Choroid plexus epithelial cell (primary cell): Measurements from ENCODE around the gene SLC25A51.

Experiments
- DNase-seq: peaks from one replicate; pipeline ENCODE4 v3.0.0-alpha.2; 2010; ENCODE audit warnings: low read depth
- H3K4me3 ChIP-seq: 2 replicates; pipeline ENCODE4 v1.5.1; 2011; ENCODE audit warnings: low read depth, mild to moderate bottlenecking, control low read depth, low read length, moderate library complexity
- TF ChIP-seq, protein P1 (sequence below): conservative IDR thresholded peaks from 2 replicates; pipeline ENCODE4 v1.5.1; 2011; ENCODE audit warnings: low read depth, mild to moderate bottlenecking, control low read depth, inconsistent platforms, low read length, moderate library complexity

The SLC25A51 gene

DNA sequence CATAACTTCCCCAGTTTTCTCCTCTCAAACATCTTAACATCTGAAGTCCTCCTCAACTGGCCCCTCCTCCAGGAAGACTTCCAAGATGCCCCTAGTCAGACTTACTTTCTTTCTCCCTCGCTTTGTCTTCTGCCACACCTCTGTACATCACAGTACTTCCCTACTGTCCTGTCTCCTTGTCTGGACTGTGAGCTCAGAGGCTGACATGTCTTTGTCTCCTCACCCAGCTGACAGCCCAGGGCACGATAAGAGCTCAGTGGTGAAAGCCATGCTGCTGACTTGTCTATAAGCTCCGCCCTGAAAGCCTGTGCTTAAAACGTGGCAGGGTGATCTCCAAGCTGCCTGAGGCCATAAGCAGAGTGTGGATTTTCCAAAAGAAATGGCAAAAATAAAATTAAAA is 33.0 kb upstream of the SLC25A51 start:
- TF ChIP-seq, protein P1, sequence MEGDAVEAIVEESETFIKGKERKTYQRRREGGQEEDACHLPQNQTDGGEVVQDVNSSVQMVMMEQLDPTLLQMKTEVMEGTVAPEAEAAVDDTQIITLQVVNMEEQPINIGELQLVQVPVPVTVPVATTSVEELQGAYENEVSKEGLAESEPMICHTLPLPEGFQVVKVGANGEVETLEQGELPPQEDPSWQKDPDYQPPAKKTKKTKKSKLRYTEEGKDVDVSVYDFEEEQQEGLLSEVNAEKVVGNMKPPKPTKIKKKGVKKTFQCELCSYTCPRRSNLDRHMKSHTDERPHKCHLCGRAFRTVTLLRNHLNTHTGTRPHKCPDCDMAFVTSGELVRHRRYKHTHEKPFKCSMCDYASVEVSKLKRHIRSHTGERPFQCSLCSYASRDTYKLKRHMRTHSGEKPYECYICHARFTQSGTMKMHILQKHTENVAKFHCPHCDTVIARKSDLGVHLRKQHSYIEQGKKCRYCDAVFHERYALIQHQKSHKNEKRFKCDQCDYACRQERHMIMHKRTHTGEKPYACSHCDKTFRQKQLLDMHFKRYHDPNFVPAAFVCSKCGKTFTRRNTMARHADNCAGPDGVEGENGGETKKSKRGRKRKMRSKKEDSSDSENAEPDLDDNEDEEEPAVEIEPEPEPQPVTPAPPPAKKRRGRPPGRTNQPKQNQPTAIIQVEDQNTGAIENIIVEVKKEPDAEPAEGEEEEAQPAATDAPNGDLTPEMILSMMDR: no peak
- no peak overlapping the region for H3K4me3 ChIP-seq
- DNase-seq: peak; percentile 85

DNA sequence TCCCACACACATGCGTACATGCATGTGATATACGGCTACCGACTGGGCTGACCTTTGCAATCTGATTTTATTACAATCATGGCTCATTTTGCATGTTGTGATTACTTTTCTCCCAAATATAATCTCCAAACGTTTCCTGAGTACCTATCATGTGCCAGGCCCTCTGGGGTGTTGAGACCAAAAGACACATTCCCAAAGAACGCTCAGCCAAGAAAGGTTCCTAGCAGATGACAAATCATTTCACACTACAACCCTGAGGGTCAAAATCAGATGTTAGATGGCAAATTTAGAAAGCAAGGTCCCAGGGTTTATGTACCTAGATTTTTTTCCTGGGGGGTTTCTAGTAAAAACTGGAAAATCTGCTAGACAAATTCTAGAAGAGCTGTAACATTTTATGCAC is 32.4 kb upstream of the SLC25A51 start:
- DNase-seq: no peak
- TF ChIP-seq, protein P1: no peak
- H3K4me3 ChIP-seq: no peak overlapping the region

DNA sequence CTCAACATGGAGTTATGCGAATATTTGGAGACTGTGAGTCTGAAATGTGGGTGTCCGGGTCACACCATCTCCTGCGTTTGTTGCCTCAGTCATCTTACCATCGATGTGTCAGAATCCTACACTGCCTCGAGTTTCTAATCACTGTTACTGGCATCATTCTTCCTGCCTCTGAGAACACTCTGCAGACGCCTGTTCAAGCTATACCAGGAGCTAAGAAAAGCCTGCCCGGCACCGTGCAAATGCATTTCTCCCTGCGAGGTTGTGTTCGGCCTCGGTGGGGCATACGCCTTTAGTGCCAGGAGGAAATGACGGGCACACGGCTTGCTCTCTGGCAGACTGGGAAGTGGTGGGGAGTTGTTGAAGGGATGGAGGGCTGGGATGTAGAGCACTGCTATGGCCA is 31.2 kb upstream of the SLC25A51 start:
- TF ChIP-seq, protein P1: no peak
- no peak for DNase-seq
- no peak overlapping the region for H3K4me3 ChIP-seq

DNA sequence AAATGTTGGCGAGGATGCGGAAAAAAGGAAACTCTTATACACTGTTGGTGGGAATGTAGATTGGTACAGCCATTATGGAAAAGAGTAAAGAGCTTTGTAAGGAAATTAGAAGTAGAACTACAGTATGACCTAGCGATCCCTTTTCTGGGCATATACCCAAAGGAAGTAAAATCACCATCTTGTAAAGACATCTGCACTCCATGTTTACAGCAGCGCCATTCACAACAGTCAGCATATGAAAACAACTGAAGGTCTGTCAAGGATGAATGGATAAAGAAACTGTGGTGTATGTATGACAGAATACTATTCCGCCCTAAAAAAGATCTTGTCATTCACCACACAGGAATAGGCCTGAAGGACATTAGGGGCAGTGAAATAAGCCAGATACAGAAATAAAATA is 27.7 kb upstream of the SLC25A51 start:
- TF ChIP-seq, protein P1: no peak
- DNase-seq: peak; percentile 27
- H3K4me3 ChIP-seq: no peak overlapping the region

DNA sequence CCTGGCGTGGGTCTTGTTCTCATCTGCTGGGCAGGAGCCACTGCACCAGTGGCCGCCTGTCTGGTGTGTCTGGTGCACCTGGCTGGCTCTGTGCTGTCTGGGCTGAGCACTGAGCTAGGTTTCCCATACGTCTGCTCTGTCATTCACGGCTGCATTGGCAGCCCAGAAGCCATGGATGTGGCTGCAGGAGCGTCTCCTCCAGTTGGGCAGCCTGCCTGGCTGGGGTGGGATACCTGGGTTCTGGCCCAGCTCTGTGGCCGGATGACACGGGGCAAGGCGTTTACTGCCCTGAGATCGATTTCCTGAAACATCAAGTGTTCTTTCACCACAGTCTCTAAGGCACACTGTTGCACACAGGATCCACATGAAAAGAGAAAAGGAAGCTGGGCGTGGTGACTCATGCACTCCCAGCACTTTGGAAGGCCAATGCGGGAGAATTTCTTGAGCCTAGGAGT is 25.5 kb upstream of the SLC25A51 start:
- no peak overlapping the region for H3K4me3 ChIP-seq
- TF ChIP-seq, protein P1: no peak
- DNase-seq: peak; percentile 70

DNA sequence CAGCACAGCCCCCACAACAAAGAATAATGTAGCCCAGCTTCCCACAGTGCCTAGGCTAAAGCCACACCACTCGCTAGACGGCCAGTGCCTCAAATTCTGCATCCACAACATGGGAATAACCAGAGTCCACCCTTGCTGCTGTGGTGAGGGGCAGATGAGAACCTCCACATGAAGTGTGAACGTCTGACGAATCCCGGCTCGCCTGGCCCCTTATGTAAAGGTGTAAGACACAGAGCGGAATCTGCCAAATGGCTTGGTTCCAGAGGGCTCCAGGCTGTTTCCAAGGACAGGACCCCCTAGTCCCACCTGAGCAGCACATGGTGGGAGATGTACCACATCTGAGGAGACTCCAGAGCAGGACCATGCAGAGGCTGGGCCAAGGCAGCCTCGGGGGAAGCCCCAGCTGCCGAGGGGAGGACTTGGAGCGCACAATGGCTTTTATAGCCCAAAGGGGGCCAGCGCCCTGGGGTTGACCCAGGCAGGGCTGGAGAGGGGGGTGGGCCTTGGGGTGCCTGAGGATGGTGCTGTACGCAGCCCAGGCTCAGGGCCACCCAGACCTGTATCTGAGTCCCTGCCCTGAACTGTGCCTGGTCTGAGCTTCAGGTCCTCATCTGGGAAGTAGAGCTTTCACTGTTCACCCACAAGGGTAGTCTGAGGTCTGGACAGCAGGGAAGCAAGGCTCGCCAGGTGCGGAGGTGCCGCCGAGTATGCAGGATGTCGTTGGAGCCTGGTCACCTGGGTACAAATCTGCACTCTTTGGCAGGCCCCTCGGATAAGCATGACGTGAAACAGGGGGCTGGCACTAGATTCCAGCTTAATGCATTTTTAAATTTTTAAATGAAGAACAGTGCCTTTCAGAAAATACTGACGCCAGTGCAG is 24.9 kb upstream of the SLC25A51 start:
- TF ChIP-seq, protein P1: no peak
- DNase-seq: no peak
- no peak overlapping the region for H3K4me3 ChIP-seq
